IPS DF 19.7 (cell line): ENCODE results near the gene TUT7.
"Not testable (repeated sequence)": the region's sequence is repeated elsewhere in the genome, so short reads cannot be mapped to it uniquely, and the experiment has no call there.

Source experiments
- DNase-seq: peaks from one replicate; pipeline ENCODE4 v3.0.0-alpha.2; 2013; ENCODE audit warnings: low read depth, low spot score

Gene TUT7

GRCh38 chr9:86304236-86304730, 49.9 kb downstream of the TUT7 start:
- no peak for DNase-seq

DNA sequence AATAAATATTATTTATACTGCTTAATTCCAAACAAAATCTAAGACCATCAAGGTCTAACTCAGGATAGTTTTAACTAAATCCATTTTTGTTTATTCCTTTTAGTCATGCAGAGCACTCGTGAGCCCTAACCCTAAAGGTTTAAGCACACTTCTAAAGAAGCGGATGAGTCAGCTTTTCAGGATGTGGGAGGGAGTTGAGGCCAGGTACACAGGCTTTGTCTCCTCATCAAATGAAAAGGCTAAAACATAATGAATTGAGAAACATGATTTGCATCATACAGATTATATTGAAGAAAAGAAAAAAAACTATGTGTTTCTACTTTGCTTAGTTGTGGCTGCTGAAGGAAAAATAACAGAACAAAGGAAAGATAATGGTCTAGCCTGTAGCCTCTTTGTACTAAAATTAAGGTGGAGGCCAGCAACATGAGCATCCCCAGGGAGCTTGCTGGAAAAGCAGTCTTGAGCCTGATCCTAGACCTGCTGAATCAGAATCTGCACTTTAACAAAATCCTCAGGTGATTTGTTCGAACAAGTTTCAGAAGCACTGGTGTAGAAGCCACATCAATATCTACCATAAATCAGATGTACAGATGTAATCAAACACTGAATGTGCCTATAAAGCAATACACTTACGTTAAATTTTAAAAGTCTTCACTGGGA, 50.8 kb downstream of the TUT7 start:
- no peak for DNase-seq

- DNase-seq, result no peak
Measured at GRCh38 chr9:86301686-86302085, 52.5 kb downstream of the TUT7 start.

- DNase-seq, result no peak
Measured at GRCh38 chr9:86300701-86301100, 53.5 kb downstream of the TUT7 start.

DNA sequence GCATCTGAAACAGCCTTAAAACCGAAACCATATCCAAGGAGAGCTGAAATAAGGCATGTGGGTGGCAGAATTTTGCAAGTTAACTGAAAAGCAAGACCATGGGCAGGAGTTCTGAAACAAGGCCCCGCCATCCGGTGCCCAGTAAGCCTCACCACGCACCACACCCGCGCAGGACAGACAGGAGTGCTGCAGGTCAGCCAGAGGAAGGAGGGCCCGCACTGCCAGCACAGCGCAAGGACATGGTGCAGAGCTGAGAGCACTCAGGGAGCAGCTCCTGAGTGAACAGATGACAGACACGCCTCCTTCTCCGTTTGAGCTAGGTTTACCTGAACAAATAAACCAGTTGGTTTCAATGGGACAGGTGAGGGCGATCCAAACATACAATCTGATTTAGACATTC, 55.3 kb downstream of the TUT7 start:
- no peak for DNase-seq

GRCh38 chr9:86290341-86290740, 63.9 kb downstream of the TUT7 start:
- not testable (repeated sequence) for DNase-seq

DNA sequence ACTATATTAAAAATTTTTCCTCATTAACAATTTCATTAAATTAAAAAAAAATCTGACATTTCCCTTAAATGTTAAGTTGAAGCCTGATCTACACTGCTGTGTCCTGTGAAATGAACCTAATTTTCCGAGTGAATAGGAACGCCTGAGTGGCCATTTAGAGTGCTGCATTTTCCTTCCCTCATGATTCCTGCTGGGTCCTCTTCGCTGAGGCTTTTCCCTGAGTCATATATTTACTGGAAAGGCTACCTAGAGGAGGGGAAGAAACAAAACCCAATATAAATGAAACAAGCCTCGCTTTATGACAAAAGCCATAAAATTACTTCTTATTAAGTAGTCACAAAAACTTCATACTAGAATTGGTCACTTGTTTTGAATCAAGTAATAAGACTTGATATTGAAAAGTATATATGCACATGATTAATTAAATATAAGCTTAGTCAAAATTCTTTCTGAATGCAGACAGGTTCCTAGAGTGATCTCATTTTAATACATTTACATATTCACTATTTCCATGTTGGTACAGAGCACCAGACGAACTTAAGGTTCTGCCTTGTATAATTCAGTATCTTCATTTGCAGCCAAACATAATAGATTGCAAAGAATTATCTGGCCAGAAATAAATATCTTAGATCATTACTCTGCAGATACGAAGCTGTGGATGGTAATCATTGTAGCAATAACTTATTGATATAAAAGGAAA, 65.6 kb downstream of the TUT7 start:
- DNase-seq, result no peak

DNA sequence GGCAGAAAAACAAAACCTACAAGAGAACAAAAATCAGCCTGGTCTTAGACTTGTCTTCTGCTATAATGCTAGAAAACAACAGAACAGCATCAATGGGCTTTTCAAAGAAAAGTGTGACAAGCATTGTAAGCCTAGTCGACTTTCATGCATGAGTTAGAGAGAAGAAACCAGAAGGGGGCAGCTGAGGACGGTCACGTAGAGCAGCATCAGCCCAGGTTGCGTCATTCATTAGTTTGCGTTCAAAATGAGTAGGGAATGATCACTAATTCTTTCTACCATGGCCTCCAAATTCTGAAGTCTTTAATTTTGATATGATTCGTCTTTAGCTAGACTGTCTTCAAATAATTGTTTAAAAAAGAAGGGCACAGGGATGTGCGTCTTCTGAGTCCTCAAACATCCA, 67.2 kb downstream of the TUT7 start:
- DNase-seq, result peak; percentile 48

- DNase-seq, result no peak
Measured at GRCh38 chr9:86286278-86286677, 67.9 kb downstream of the TUT7 start.

DNA sequence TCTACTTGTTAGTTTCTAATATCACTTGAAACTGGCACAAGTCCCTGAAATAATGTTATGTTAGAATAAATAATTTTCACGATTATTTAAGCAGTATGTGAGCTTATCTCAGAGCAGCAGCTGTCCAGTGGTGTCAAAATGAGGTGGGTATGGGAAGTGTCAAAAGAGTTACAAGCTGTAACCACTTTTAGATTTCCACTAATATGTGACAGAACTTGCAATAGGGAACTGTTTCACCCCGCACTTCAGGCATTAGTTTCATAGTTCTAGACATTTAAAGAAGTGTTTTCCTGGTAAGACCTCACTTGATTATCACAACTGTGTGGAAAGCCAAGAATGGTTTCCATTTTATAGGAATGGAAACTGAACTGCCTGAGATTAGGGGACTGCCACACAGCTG, 68.9 kb downstream of the TUT7 start:
- no peak for DNase-seq

DNA sequence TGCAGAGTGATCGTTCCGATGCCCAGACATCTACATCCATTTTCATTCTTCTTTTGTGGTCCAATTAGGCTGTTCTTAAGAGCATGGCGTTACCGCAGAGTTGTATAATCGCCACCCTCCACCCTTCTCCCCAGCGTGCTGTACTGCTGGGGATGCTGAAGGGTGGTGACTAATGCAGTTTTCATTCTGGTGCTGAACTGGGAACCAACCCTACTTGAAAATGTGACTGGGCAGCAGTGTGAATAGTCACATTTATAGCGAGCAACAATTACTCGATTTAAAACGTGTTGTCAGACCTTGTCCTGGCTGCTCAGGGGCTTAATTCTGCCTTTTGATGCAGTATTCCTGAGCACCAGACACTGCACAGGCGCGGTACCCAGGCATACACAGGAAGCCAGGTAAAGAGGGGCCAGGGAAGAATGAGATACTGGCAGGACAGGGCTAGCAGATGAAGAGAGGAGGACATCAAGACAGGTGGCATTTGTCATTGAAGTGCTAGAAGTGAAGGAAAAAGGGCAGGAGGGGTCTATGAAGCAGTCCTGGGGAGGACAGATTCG, 71.2 kb downstream of the TUT7 start:
- DNase-seq, result no peak

GRCh38 chr9:86282077-86282978, 71.9 kb downstream of the TUT7 start, which contains the start of gene ISCA1:
TSS of gene ISCA1 (minus strand) at chr9:86282538. CDS start at chr9:86282458, 80 bp downstream.
- peak; percentile 52 for DNase-seq

GRCh38 chr9:86281593-86282076, 72.6 kb downstream of the TUT7 start:
- no peak for DNase-seq

DNA sequence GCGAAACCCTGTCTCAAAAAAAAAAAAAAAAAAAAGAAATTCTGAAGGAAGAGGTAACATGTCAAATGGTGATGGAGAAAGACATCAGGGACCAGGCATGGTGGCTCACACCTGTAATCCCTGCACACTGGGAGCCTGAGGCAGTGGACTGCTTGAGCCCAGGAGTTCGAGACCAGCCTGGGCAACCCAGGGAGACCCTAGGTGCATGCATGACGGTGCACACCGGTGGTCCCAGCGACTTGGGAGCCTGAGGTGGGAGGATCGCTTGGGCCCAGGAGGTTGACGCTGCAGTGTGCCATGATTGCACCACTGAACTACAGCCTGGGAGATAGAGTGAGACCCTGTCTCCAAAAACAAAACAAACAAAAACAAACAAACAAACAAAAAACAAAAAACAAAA, 73.6 kb downstream of the TUT7 start:
- DNase-seq, result no peak

- no peak for DNase-seq
Measured at GRCh38 chr9:86279839-86280238, 74.4 kb downstream of the TUT7 start.

DNA sequence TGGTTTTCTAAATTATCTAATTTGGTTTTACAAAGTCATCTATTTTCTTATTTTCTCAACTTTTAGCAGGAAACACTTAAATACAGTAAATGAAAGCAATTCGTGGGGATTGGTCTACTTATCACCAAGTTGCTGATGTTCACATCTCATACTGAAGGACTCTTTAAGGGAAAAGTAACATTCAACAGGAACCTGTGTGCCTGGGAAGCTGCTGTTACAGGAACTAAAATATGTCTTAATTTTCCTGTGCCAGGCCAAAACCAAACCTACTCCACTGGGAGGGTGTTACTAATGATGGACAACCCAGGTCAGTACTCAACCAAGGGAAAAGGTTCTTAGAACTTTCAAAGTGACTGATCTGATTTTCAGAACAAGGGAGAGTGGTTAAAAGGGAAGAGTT, 77.1 kb downstream of the TUT7 start:
- DNase-seq, result no peak

DNA sequence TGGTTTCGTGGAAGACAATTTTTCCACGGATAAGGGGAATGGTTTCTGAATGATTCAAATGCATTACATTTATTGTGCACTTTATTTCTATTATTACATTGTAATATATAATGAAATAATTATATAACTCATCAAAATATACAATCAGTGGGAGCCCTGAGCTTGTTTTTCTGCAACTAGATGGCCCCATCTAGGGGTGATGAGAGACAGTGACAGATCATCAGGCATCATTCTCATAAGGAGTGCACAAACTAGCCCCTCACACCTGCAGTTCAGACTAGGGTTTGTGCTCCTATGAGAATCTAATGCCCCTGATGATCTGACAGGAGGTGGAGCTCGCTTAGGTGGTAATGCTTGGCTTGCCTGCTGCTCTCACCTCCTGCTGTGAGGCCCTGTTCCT, 78.2 kb downstream of the TUT7 start:
- no peak for DNase-seq

DNA sequence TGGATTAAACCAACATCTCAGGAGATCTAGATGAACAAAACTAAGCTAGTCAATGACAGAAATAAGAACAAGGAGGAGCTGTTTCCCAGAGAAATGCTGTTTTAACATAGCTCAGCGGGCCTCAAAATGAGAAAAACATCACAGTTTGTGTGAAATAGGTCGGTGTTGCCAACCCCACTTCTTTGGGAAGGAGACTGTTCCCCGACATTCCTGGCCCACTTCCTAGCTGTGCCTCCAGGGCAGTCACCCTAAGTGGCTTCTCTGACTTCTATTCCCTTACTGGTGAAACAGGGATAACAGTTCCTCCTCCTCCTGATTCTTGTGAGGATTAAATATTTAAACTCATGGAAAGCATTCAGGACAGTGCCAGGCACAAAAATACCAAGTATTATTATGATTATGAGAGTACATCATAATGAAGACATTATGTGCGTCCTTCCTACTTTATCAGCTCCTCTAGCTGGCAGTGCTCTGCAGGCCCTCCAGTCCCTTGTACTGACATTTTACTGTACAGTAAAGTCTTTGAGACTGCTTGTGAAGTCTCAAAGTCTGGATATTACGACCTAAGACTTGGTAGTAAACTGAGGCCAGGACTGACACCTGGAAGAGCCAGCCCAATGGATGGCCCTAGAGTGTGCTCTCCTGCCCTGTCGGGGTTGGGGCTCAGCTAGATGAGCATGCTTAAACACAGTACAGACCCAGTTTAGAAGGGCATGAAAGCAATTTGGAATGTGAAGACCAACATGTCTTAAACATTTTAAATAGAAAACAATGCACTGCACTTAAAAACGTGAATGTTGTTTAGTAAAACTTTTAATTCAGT, 79.2 kb downstream of the TUT7 start:
- DNase-seq, result no peak

- DNase-seq, result no peak
Measured at GRCh38 chr9:86272221-86272620, 82.0 kb downstream of the TUT7 start.

GRCh38 chr9:86263876-86264275, 90.3 kb downstream of the TUT7 start:
- DNase-seq, result no peak

DNA sequence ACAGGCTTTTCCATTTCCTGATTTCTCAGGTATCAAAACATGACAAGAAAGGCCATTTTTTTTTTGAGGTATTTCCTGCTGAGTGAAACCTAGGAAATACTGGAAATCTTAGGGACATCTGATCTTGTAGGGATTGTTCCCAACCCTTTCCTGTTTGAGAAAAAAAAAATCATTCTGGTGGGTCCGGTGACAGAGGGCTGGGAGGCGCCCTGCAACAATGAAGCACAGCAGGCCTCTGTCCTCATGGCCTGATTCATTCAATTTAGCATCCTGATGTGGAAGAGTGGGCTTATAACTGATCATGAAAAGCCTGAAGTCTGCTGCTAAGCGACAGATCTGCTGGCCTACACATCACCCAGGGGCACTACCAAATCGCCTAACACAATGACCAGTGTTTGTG, 91.7 kb downstream of the TUT7 start:
- no peak for DNase-seq
